HG03095 (cell line): ENCODE measurements around the gene GCNT2.
"Not testable (repeated sequence)": the region's sequence is repeated elsewhere in the genome, so short reads cannot be mapped to it uniquely, and the experiment has no call there.

Source experiments
- ATAC-seq: cut with Tn5 transposase; IDR thresholded peaks from one replicate; pipeline ENCODE4 v1.9.1; 2021; ENCODE audit warnings: moderate library complexity; ENCODE audit not compliant: unreplicated experiment

Gene GCNT2

GRCh38 chr6:10513544-10513943 lies 7.6 kb upstream of the GCNT2 start:
- no peak for ATAC-seq

GRCh38 chr6:10514049-10514780 lies 6.9 kb upstream of the GCNT2 start:
- no peak for ATAC-seq

- no peak for ATAC-seq
Measured at GRCh38 chr6:10516953-10517352, 4.2 kb upstream of the GCNT2 start.

GRCh38 chr6:10518557-10519407 lies 2.4 kb upstream of the GCNT2 start:
- no peak for ATAC-seq

GRCh38 chr6:10519408-10519697 lies 1.8 kb upstream of the GCNT2 start:
- not testable (repeated sequence) for ATAC-seq

GRCh38 chr6:10520468-10520867 lies 683 bp upstream of the GCNT2 start:
- no peak for ATAC-seq

- ATAC-seq: no peak
Measured at GRCh38 chr6:10522929-10523573, 1.9 kb downstream of the GCNT2 start.

- ATAC-seq: no peak
Measured at GRCh38 chr6:10526156-10526555, 5.0 kb downstream of the GCNT2 start.

- peak; percentile 44 for ATAC-seq
Measured at GRCh38 chr6:10528158-10528981, 7.2 kb downstream of the GCNT2 start.

- ATAC-seq: no peak
Measured at GRCh38 chr6:10529231-10529801, 8.2 kb downstream of the GCNT2 start.

- not testable (repeated sequence) for ATAC-seq
Measured at GRCh38 chr6:10529828-10530374, 8.8 kb downstream of the GCNT2 start.

- ATAC-seq: no peak
Measured at GRCh38 chr6:10531503-10531902, 10.4 kb downstream of the GCNT2 start.

- no peak for ATAC-seq
Measured at GRCh38 chr6:10531942-10532341, 10.8 kb downstream of the GCNT2 start.

GRCh38 chr6:10532392-10532791 lies 11.2 kb downstream of the GCNT2 start:
- no peak for ATAC-seq

- peak; percentile 18 for ATAC-seq
Measured at GRCh38 chr6:10534419-10534762, 13.2 kb downstream of the GCNT2 start.

- ATAC-seq: no peak
Measured at GRCh38 chr6:10535193-10535592, 14.0 kb downstream of the GCNT2 start.

- ATAC-seq: no peak
Measured at GRCh38 chr6:10537726-10538125, 16.6 kb downstream of the GCNT2 start.

GRCh38 chr6:10540073-10540746 lies 19.1 kb downstream of the GCNT2 start:
- ATAC-seq: no peak

- ATAC-seq: no peak
Measured at GRCh38 chr6:10541591-10541990, 20.4 kb downstream of the GCNT2 start.

- no peak for ATAC-seq
Measured at GRCh38 chr6:10542213-10542612, 21.1 kb downstream of the GCNT2 start.
